ENCODE results near the gene TSSK6. TPM values are rescaled to one million over a fixed set of nuclear protein-coding genes. Genes with fewer than 3 reads are reported as not detected.

Gene TSSK6
- total and polyA plus RNA-seq, 2 of the 4 experiments (the other 2 are of a cell fraction): 1.3 to 2.2 TPM

DNA sequence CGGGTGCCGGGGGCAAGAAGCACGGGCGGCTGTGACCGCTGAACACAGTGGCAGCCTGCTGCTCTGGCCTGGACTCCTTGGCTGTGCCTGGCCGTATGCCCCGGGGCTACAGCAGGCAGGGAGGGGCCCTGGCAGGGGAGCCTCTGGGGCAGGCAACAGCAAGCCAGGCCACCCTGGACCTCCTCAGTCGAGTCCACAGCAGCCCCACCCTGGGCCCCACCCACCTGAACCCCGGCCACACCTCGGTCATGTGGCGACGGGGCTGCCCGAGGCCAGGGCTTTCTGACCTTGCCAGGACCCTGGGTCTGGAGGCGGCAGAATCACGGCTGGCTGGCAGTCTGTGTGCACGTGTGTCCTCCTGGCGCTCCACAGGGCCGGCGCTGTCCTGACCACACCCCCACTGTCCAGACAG is 31.4 kb upstream of the TSSK6 start:
- CTCF ChIA-PET: no interaction called here

More for the DNA sequence above, 31.4 kb upstream of the TSSK6 start:
- no peak overlapping the region for H3K14ac ChIP-seq (replicated peaks; ENCODE audit: low read depth, low read length)
- H2AK9ac ChIP-seq (replicated peaks; ENCODE audit: low read depth, low read length, poor library complexity): peak overlapping the region; percentile 42
- no peaks in the 10 kb centered on the region for H3K9me3 ChIP-seq (ENCODE audit: control insufficient read depth, insufficient read depth, low read length)
- no peak overlapping the region for H3K4ac ChIP-seq (ENCODE audit: low read depth, low read length)
- H2BK120ac ChIP-seq (ENCODE audit: low read depth, low read length): no peak overlapping the region
- no peak overlapping the region for H3K27ac ChIP-seq (ENCODE audit: insufficient read depth, low read length)
- no peak overlapping the region for H3K4me3 ChIP-seq (ENCODE audit: insufficient read depth, low read depth, low read length)
- H2BK15ac ChIP-seq (ENCODE audit: low read depth, low read length): no peak overlapping the region
- 35% methylated on average over 2 of the region's 19 CpGs; no CpG with 5 or more reads in 1 of the 2 experiments for WGBS, 2 experiments (ENCODE audit: extremely low coverage in 2 of 2, insufficient read length in 1 of 2)
- no peak overlapping the region for H4K5ac ChIP-seq (ENCODE audit: low read depth, low read length)
- POLR2A ChIA-PET (ENCODE audit: unreplicated experiment): no interaction called here
- no peaks in the 10 kb centered on the region for H3K79me1 ChIP-seq (ENCODE audit: low read depth in 1 of 2, low read length in 2 of 2)
- H3K9me1 ChIP-seq (ENCODE audit: insufficient read depth, low read length): no peaks in the 10 kb centered on the region
- TF ChIP-seq MAZ (IDR thresholded peaks at IDR 0.05; ENCODE audit: borderline replicate concordance, low read depth, low read length) (no peak), BHLHE40 (IDR thresholded peaks at IDR 0.05; ENCODE audit: low read depth, low read length) (no peak), RCOR1 (IDR thresholded peaks at IDR 0.05; ENCODE audit: insufficient replicate concordance, low read length) (no peak), CEBPB (IDR thresholded peaks at IDR 0.05; ENCODE audit: low read depth, low read length) (no peak), MXI1 (IDR thresholded peaks at IDR 0.05; ENCODE audit: borderline replicate concordance, low read depth, low read length) (no peak)
- TF ChIP-seq, protein P1, sequence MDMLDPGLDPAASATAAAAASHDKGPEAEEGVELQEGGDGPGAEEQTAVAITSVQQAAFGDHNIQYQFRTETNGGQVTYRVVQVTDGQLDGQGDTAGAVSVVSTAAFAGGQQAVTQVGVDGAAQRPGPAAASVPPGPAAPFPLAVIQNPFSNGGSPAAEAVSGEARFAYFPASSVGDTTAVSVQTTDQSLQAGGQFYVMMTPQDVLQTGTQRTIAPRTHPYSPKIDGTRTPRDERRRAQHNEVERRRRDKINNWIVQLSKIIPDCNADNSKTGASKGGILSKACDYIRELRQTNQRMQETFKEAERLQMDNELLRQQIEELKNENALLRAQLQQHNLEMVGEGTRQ (IDR thresholded peaks at IDR 0.05; ENCODE audit: low read depth, low read length): no peak
- TF ChIP-seq, protein P2, sequence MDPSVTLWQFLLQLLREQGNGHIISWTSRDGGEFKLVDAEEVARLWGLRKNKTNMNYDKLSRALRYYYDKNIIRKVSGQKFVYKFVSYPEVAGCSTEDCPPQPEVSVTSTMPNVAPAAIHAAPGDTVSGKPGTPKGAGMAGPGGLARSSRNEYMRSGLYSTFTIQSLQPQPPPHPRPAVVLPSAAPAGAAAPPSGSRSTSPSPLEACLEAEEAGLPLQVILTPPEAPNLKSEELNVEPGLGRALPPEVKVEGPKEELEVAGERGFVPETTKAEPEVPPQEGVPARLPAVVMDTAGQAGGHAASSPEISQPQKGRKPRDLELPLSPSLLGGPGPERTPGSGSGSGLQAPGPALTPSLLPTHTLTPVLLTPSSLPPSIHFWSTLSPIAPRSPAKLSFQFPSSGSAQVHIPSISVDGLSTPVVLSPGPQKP (IDR thresholded peaks at IDR 0.05; ENCODE audit: borderline replicate concordance, low read depth, low read length): no peak
- H3K27me3 ChIP-seq (ENCODE audit: control insufficient read depth, insufficient read depth, low read length): peaks cover 12% of the 10 kb centered on the region; the same call in 1 of the 2 replicates
- no peak overlapping the region for H4K8ac ChIP-seq (ENCODE audit: low read depth in 2 of 2, low read length in 2 of 2)
- in situ Hi-C loops (cut with MboI; ENCODE audit: low sequenced_read_pairs): loop anchor here (25.0 kb wide), 1 partner anchor 416 kb away; no protein-coding TSS in a partner anchor
- H4K91ac ChIP-seq (ENCODE audit: insufficient read depth, low read depth, low read length): no peak overlapping the region
- dilution Hi-C loops (cut with HindIII; ENCODE audit: low sequenced_read_pairs, unreplicated experiment): no loop called here
- no TSS peak for BruUV-seq (replicated peaks)
- H3K56ac ChIP-seq (ENCODE audit: extremely low read depth, insufficient read depth, low read length): no peak overlapping the region
- no peak overlapping the region for H3K23ac ChIP-seq (ENCODE audit: low read depth, low read length)
- H2BK20ac ChIP-seq (ENCODE audit: low read depth, low read length): no peak overlapping the region
- DNase-seq: no peak
- no peaks in the 10 kb centered on the region for H3K36me3 ChIP-seq (ENCODE audit: control insufficient read depth, insufficient read depth, low read length)
- no peak overlapping the region for H2BK5ac ChIP-seq (ENCODE audit: low read depth, low read length, poor library complexity, severe bottlenecking)
- H3K9ac ChIP-seq (ENCODE audit: low read depth, low read length): no peak overlapping the region
- H3K18ac ChIP-seq (ENCODE audit: low read depth, low read length): no peak overlapping the region
- no peaks in the 10 kb centered on the region for H3K4me1 ChIP-seq (ENCODE audit: control insufficient read depth, insufficient read depth, low read length)
- H2AFZ ChIP-seq (replicated peaks; ENCODE audit: low read length, poor library complexity): no peak overlapping the region
- no peak overlapping the region for H3K4me2 ChIP-seq (ENCODE audit: low read depth, low read length)
- ATAC-seq (ENCODE audit: low read depth): no peak
- no peaks in the 10 kb centered on the region; the same call in 1 of the 2 replicates for H4K20me1 ChIP-seq (ENCODE audit: insufficient read depth, low read length)
- intact Hi-C loops (cut with micrococcal nuclease): no loop called here
- no peak overlapping the region for H2AK5ac ChIP-seq (ENCODE audit: low read depth, low read length)

All from IMR-90 (cell line).